Loucy (cell line): Measurements from ENCODE around the gene ZFAND3.
"Not testable (repeated sequence)": the region's sequence is repeated elsewhere in the genome, so short reads cannot be mapped to it uniquely, and the experiment has no call there.

Experiments used
- H2AFZ ChIP-seq: fragments of 200-600 bp; sonication (generic); 2 replicates; pipeline ENCODE4 v1.6.0; 2016; ENCODE audit warnings: antibody characterized with exemption, mild to moderate bottlenecking, low read length, moderate library complexity
- H3F3A ChIP-seq: fragments of 200-600 bp; 2 replicates; pipeline ENCODE4 v1.6.0; 2016; ENCODE audit warnings: antibody characterized with exemption, low read depth, mild to moderate bottlenecking
- H3K27me3 ChIP-seq: fragments of 200-600 bp; sonication (generic); 2 replicates; pipeline ENCODE4 v1.6.1; 2014; ENCODE audit warnings: low read length, mild to moderate bottlenecking; ENCODE audit not compliant: insufficient read depth, poor library complexity, severe bottlenecking
- H3K36me3 ChIP-seq: fragments of 200-600 bp; sonication (generic); 2 replicates; pipeline ENCODE4 v1.6.1; 2016; ENCODE audit warnings: low read length; ENCODE audit not compliant: insufficient read depth
- H3K4me1 ChIP-seq: fragments of 200-600 bp; sonication (generic); 2 replicates; pipeline ENCODE4 v1.5.1; 2014; ENCODE audit warnings: low read length, mild to moderate bottlenecking; ENCODE audit not compliant: insufficient read depth, poor library complexity, severe bottlenecking
- H3K4me2 ChIP-seq: fragments of 200-600 bp; sonication (generic); 2 replicates; pipeline ENCODE4 v1.6.0; 2014; ENCODE audit warnings: antibody characterized with exemption, low read length, low read depth, mild to moderate bottlenecking; ENCODE audit not compliant: poor library complexity, severe bottlenecking
- H3K4me3 ChIP-seq: fragments of 200-600 bp; sonication (generic); 2 replicates; pipeline ENCODE4 v1.5.1; 2014; ENCODE audit warnings: low read length, mild to moderate bottlenecking, mixed read lengths; ENCODE audit not compliant: poor library complexity, severe bottlenecking
- H3K79me2 ChIP-seq: fragments of 200-600 bp; sonication (generic); 2 replicates; pipeline ENCODE4 v1.6.1; 2014; ENCODE audit warnings: low read length; ENCODE audit not compliant: insufficient read depth
- H3K9ac ChIP-seq: fragments of 200-600 bp; sonication (generic); 2 replicates; pipeline ENCODE4 v1.6.0; 2014; ENCODE audit warnings: mild to moderate bottlenecking, low read depth, low read length, moderate library complexity; ENCODE audit not compliant: poor library complexity, severe bottlenecking
- H3K9me2 ChIP-seq: fragments of 200-600 bp; sonication (generic); replicated peaks from 2 replicates; pipeline ENCODE4 v1.6.1; 2016; ENCODE audit warnings: low read depth, low read length, mixed read lengths
- H3K9me3 ChIP-seq: fragments of 200-600 bp; sonication (generic); 2 replicates; pipeline ENCODE4 v1.6.1; 2014; ENCODE audit warnings: mild to moderate bottlenecking, antibody characterized with exemption, low read length, low read depth; ENCODE audit not compliant: insufficient read depth
- H4K20me1 ChIP-seq: fragments of 200-600 bp; sonication (generic); 2 replicates; pipeline ENCODE4 v1.6.0; 2014; ENCODE audit warnings: antibody characterized with exemption, low read length, mild to moderate bottlenecking; ENCODE audit not compliant: insufficient read depth, poor library complexity, severe bottlenecking
- CTCF ChIP-seq: fragments of 200-600 bp; sonication (generic); conservative IDR thresholded peaks from 2 replicates; pipeline ENCODE4 v1.5.1; 2014; ENCODE audit warnings: mild to moderate bottlenecking, antibody characterized with exemption, low read length
- EZH2phosphoT487 ChIP-seq: fragments of 200-600 bp; IDR thresholded peaks from 2 replicates; pipeline ENCODE4 v1.6.1; 2018; ENCODE audit warnings: antibody characterized with exemption, mild to moderate bottlenecking, moderate library complexity, borderline replicate concordance

ZFAND3 gene

GRCh38 chr6:37946057-37946456 is 126.5 kb downstream of the ZFAND3 start:
- TF ChIP-seq EZH2phosphoT487 = no peak
- TF ChIP-seq CTCF = no peak
- no peaks in the 10 kb centered on the region for H3K9me3 ChIP-seq
- no peak overlapping the region for H2AFZ ChIP-seq
- H3K27me3 ChIP-seq = no peaks in the 10 kb centered on the region
- no peaks in the 10 kb centered on the region for H3K9me2 ChIP-seq
- H3K79me2 ChIP-seq = peaks cover 93% of the 10 kb centered on the region
- no peaks in the 10 kb centered on the region for H4K20me1 ChIP-seq
- no peaks in the 10 kb centered on the region for H3K36me3 ChIP-seq
- peaks cover 37% of the 10 kb centered on the region for H3K4me1 ChIP-seq
- H3F3A ChIP-seq = no peaks in the 10 kb centered on the region
- no peak overlapping the region for H3K4me3 ChIP-seq
- H3K9ac ChIP-seq = no peak overlapping the region
- H3K4me2 ChIP-seq = no peak overlapping the region

- Histone ChIP-seq H3K4me3 (no peak overlapping the region), H2AFZ (no peak overlapping the region), H3F3A (no peaks in the 10 kb centered on the region), H4K20me1 (peaks cover 9% of the 10 kb centered on the region), H3K9ac (no peak overlapping the region), H3K79me2 (peaks cover 95% of the 10 kb centered on the region), H3K4me2 (no peak overlapping the region), H3K4me1 (peaks cover 28% of the 10 kb centered on the region), H3K9me3 (no peaks in the 10 kb centered on the region), H3K9me2 (no peaks in the 10 kb centered on the region), H3K36me3 (no peaks in the 10 kb centered on the region), H3K27me3 (no peaks in the 10 kb centered on the region)
- TF ChIP-seq EZH2phosphoT487 = no peak
- no peak for TF ChIP-seq CTCF
These were observed 127.9 kb downstream of the ZFAND3 start for GRCh38 chr6:37947468-37947867.

GRCh38 chr6:37948584-37948983 is 129.1 kb downstream of the ZFAND3 start:
- not testable (repeated sequence) for H3F3A ChIP-seq, H3K9me3 ChIP-seq, H3K36me3 ChIP-seq, H3K9ac ChIP-seq, H2AFZ ChIP-seq, H3K9me2 ChIP-seq, H3K4me2 ChIP-seq, H3K27me3 ChIP-seq, H3K4me3 ChIP-seq
- H4K20me1 ChIP-seq = peaks cover 15% of the 10 kb centered on the region
- H3K4me1 ChIP-seq = peaks cover 20% of the 10 kb centered on the region
- H3K79me2 ChIP-seq = peaks cover 95% of the 10 kb centered on the region

- H3F3A ChIP-seq = no peaks in the 10 kb centered on the region
- peaks cover 22% of the 10 kb centered on the region for H4K20me1 ChIP-seq
- H3K9me2 ChIP-seq = no peaks in the 10 kb centered on the region
- no peak overlapping the region for H3K4me3 ChIP-seq
- TF ChIP-seq CTCF = no peak
- no peaks in the 10 kb centered on the region for H3K9me3 ChIP-seq
- no peaks in the 10 kb centered on the region for H3K36me3 ChIP-seq
- no peak overlapping the region for H2AFZ ChIP-seq
- no peak overlapping the region for H3K4me2 ChIP-seq
- H3K27me3 ChIP-seq = no peaks in the 10 kb centered on the region
- peaks cover 97% of the 10 kb centered on the region for H3K79me2 ChIP-seq
- H3K9ac ChIP-seq = no peak overlapping the region
- peaks cover 8% of the 10 kb centered on the region for H3K4me1 ChIP-seq
These were observed 132.5 kb downstream of the ZFAND3 start for GRCh38 chr6:37952027-37952426.
